Ishikawa (cell line): ENCODE measurements around the gene HS3ST5.

ENCODE experiments used
- CEBPB ChIP-seq: IDR thresholded peaks from 2 replicates; pipeline ENCODE4 v1.6.1; 2012
- CREB1 ChIP-seq: IDR thresholded peaks from 2 replicates; pipeline ENCODE4 v1.6.1; 2012; ENCODE audit warnings: low read depth
- EGR1 ChIP-seq: IDR thresholded peaks from 2 replicates; pipeline ENCODE4 v1.6.1; 2012
- EP300 ChIP-seq: IDR thresholded peaks from 2 replicates; pipeline ENCODE4 v1.6.1; 2012; ENCODE audit warnings: borderline replicate concordance
- FOXM1 ChIP-seq: IDR thresholded peaks from 2 replicates; pipeline ENCODE4 v1.6.1; 2012; ENCODE audit warnings: low read depth, borderline replicate concordance
- MAX ChIP-seq: IDR thresholded peaks from 2 replicates; pipeline ENCODE4 v1.6.1; 2012
- NFIC ChIP-seq: IDR thresholded peaks from 2 replicates; pipeline ENCODE4 v1.6.1; 2012
- RAD21 ChIP-seq: IDR thresholded peaks from 2 replicates; pipeline ENCODE4 v1.6.1; 2012; ENCODE audit warnings: low read depth
- REST ChIP-seq: IDR thresholded peaks from 2 replicates; pipeline ENCODE4 v1.6.1; 2012; ENCODE audit warnings: low read depth, mild to moderate bottlenecking
- TAF1 ChIP-seq: IDR thresholded peaks from 2 replicates; pipeline ENCODE4 v1.6.1; 2012; ENCODE audit warnings: low read depth, mild to moderate bottlenecking
- TCF12 ChIP-seq: IDR thresholded peaks from 2 replicates; pipeline ENCODE4 v1.6.1; 2012; ENCODE audit warnings: low read depth
- TEAD4 ChIP-seq: IDR thresholded peaks from 2 replicates; pipeline ENCODE4 v1.6.1; 2012
- YY1 ChIP-seq: IDR thresholded peaks from 2 replicates; pipeline ENCODE4 v1.6.1; 2012; ENCODE audit warnings: low read depth
- ZBTB7A ChIP-seq: IDR thresholded peaks from 2 replicates; pipeline ENCODE4 v1.6.1; 2012; ENCODE audit warnings: low read depth
- TF ChIP-seq, protein P1 (sequence below): IDR thresholded peaks from 2 replicates; pipeline ENCODE4 v1.6.1; 2012

The HS3ST5 gene

DNA sequence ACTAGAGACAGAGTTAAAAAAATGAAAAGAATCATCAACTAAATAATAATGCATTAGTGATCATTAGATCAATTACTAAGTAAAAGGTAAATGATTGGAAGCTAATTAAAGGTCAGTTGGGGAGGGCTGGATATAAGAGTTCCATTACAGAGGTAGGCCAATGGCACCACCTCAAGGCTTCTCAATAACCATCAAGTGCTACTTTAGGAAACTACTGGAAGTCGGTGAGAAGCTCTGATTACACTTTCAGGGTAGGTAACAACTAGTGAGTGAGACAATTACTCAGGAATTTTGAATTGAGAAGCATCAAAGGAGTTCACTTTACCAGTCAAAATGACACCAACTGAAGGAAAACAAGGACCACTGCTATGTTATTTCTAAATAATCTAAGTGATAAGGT, 281.7 kb downstream of the HS3ST5 start:
- TF ChIP-seq MAX (no peak), RAD21 (peak; percentile 26; the same call in 1 of the 2 replicates)

DNA sequence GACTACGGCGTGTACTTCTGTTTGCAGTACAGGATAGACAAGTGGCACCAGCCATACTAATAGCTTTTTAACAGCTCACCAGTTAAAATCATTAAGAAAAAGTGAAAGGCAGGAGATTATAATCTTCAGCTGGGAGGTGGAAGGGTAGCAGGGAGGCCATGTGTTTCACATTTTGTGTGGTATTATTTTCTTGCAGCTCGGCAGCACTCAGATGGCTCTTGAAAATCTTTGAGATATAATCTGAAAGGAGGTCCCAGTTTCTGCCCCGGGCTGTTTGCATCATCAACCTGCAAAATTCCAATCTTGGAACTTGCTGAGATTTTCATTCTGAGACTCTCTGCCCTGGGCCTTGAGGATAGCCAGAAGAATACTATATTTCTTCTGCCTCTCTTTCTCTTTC, 284.4 kb downstream of the HS3ST5 start:
- TF ChIP-seq TCF12 (no peak), REST (no peak), YY1 (no peak), NFIC (no peak), TAF1 (no peak)

GRCh38 chr6:114055763-114056162, 287.1 kb downstream of the HS3ST5 start:
- no peak for TF ChIP-seq TEAD4
- TF ChIP-seq YY1, result no peak
- TF ChIP-seq CREB1, result no peak
- TF ChIP-seq TAF1, result no peak
- no peak for TF ChIP-seq TCF12
- no peak for TF ChIP-seq EGR1
- no peak for TF ChIP-seq EP300
- TF ChIP-seq NFIC, result no peak
- TF ChIP-seq CEBPB, result no peak
- no peak for TF ChIP-seq REST
- TF ChIP-seq FOXM1, result no peak
- no peak for TF ChIP-seq RAD21
- TF ChIP-seq MAX, result no peak
- TF ChIP-seq, protein P1, sequence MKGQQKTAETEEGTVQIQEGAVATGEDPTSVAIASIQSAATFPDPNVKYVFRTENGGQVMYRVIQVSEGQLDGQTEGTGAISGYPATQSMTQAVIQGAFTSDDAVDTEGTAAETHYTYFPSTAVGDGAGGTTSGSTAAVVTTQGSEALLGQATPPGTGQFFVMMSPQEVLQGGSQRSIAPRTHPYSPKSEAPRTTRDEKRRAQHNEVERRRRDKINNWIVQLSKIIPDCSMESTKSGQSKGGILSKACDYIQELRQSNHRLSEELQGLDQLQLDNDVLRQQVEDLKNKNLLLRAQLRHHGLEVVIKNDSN, result no peak
- no peak for TF ChIP-seq ZBTB7A

DNA sequence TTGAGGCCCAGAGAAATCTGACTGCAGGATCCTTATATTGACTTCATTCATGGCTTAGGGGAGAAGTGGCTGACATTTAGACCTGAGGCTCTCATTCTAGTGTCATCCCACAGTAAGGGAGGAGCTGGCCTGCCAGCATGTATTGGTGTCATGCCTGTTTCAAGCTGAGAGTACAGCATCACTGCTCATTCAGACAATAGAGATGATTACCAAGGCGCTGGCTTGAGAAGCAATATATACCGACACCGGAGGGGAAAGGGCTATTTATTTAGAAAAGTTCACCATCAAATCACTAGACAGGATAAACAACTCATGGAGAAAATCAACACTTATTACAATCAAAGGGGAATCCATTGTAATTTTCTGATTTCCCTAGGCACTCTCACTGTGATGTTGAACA, 287.5 kb downstream of the HS3ST5 start:
- no peak for TF ChIP-seq CREB1

GRCh38 chr6:114053791-114054190, 289.0 kb downstream of the HS3ST5 start:
- no peak for TF ChIP-seq EP300
- TF ChIP-seq ZBTB7A, result no peak
- TF ChIP-seq YY1, result no peak
- no peak for TF ChIP-seq TAF1
- TF ChIP-seq CREB1, result no peak

GRCh38 chr6:114052141-114052540, 290.7 kb downstream of the HS3ST5 start:
- TF ChIP-seq ZBTB7A (no peak), YY1 (no peak), REST (no peak), RAD21 (no peak), EGR1 (no peak), FOXM1 (no peak)

DNA sequence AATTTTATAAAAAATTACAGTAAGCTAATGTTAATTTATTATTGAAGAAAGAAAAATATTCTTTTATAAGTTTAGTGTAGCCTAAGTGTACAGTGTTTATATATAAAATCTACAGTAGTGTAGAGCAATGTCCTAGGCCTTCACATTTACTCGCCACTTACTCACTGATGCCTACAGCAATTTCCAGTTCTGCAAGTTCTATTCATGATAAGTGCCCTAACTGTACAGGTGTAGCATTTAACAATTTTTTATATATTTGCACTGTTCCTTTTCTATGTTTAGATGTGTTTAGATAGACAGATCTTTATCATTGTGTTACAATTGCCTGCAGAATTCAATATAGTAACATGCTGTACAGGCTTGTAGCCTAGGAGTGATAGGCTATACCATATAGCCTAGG, 291.8 kb downstream of the HS3ST5 start:
- TF ChIP-seq REST (no peak), FOXM1 (no peak), RAD21 (no peak), NFIC (no peak), CEBPB (no peak)
